ENCODE measurements around the gene SNRNP70. TPM values are rescaled to one million over a fixed set of nuclear protein-coding genes. Genes with fewer than 3 reads are reported as not detected.

The SNRNP70 gene
- total and polyA plus RNA-seq, 2 donors (not counting 3 experiments of a cell fraction or from before 2014, with no cell fraction given): 215 to 300 TPM

DNA sequence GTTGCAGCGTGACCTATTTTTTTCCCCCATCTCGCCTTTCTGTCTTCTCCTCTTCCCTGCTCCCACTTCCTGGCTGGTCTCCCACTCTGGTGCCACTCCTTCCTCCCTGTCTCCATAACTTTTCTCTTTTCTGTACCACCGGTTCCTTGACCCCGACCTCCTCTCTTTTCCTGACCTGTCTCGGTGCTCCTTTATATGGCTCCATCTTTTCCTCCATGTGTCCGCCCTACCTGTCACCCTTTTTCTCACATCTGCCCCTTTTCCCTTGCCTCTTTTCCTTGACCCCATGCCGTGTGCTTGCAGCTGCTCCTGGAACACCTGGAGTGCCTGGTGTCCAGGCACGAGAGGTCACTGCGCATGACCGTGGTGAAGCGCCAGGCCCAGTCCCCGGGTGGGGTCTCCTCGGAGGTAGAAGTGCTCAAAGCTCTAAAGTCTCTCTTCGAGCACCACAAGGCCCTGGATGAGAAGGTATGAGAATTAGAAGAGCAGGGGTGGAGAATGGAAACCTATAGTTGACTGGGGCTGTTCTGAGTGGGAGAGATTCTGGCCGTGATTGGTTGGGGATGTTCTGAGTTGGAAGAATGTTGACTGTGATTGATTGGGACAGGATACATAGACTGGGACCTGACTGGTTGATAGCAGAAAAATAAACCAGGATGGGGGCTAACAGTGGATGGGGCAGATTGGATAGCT is 43.4 kb downstream of the SNRNP70 start:
- ChIA-PET CTCF (interaction anchor here (1.0 to 2.0 kb wide), 10 partner anchors 11 to 80 kb away, joined by 3 to 15 read pairs (median 6); partner anchors contain the start of gene LIN7B), POLR2A (no interaction called here)
- Histone ChIP-seq H3K4me2 (ENCODE audit: insufficient read depth, low read length) (no peak overlapping the region), H3K4me1 (ENCODE audit: control insufficient read depth, extremely low read depth, insufficient read depth, low read length) (no peaks in the 10 kb centered on the region), H2AFZ (ENCODE audit: low read depth, low read length) (no peak overlapping the region), H3K27ac (ENCODE audit: insufficient read depth, low read depth, low read length) (no peak overlapping the region), H3K4me3 (replicated peaks in 1 of 3; ENCODE audit: insufficient read depth in 1 of 3, low read depth in 1 of 3, low read length in 3 of 3) (no peak overlapping the region), H3K9ac (replicated peaks; ENCODE audit: extremely low read depth, insufficient read depth, low read length) (no peak overlapping the region), H3K36me3 (ENCODE audit: control insufficient read depth in 2 of 2, extremely low read depth in 1 of 2, insufficient read depth in 2 of 2, low read length in 2 of 2) (no peaks in the 10 kb centered on the region), H3K9me1 (replicated peaks; ENCODE audit: control insufficient read depth, extremely low read depth, insufficient read depth, low read length) (no peaks in the 10 kb centered on the region), H3K27me3 (ENCODE audit: control insufficient read depth in 2 of 2, insufficient read depth in 2 of 2, low read length in 2 of 2) (peaks cover 0 to 6% of the 10 kb centered on the region in 2 experiments), H3K79me2 (ENCODE audit: control insufficient read depth, insufficient read depth, low read length) (no peaks in the 10 kb centered on the region), H4K20me1 (replicated peaks; ENCODE audit: control insufficient read depth, extremely low read depth, insufficient read depth, low read length) (no peaks in the 10 kb centered on the region), H3K9me3 (replicated peaks; ENCODE audit: control insufficient read depth, insufficient read depth, low read length) (no peaks in the 10 kb centered on the region)
- no peak for TF ChIP-seq POLR2AphosphoS5 (IDR thresholded peaks at IDR 0.05; ENCODE audit: insufficient read depth, low read depth, low read length)
- TF ChIP-seq JUN (IDR thresholded peaks at IDR 0.05; ENCODE audit: borderline replicate concordance, insufficient read depth, insufficient read length, low read depth): no peak
- TF ChIP-seq MYC (IDR thresholded peaks at IDR 0.05; ENCODE audit: low read depth, low read length): no peak
- TF ChIP-seq FOS (IDR thresholded peaks at IDR 0.05; ENCODE audit: borderline replicate concordance, insufficient read depth, low read length): no peak
- no peak for TF ChIP-seq POLR2A (IDR thresholded peaks at IDR 0.05; ENCODE audit: low read depth, low read length)
- TF ChIP-seq, protein P1, sequence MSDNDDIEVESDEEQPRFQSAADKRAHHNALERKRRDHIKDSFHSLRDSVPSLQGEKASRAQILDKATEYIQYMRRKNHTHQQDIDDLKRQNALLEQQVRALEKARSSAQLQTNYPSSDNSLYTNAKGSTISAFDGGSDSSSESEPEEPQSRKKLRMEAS (IDR thresholded peaks at IDR 0.05; ENCODE audit: insufficient read depth, insufficient read length): no peak
- TF ChIP-seq, protein P2, sequence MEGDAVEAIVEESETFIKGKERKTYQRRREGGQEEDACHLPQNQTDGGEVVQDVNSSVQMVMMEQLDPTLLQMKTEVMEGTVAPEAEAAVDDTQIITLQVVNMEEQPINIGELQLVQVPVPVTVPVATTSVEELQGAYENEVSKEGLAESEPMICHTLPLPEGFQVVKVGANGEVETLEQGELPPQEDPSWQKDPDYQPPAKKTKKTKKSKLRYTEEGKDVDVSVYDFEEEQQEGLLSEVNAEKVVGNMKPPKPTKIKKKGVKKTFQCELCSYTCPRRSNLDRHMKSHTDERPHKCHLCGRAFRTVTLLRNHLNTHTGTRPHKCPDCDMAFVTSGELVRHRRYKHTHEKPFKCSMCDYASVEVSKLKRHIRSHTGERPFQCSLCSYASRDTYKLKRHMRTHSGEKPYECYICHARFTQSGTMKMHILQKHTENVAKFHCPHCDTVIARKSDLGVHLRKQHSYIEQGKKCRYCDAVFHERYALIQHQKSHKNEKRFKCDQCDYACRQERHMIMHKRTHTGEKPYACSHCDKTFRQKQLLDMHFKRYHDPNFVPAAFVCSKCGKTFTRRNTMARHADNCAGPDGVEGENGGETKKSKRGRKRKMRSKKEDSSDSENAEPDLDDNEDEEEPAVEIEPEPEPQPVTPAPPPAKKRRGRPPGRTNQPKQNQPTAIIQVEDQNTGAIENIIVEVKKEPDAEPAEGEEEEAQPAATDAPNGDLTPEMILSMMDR (IDR thresholded peaks at IDR 0.05; ENCODE audit: extremely low read depth in 1 of 2, insufficient read depth in 1 of 2, low read depth in 1 of 2, low read length in 2 of 2): no peak
- TF ChIP-seq GATA2 (IDR thresholded peaks at IDR 0.05; ENCODE audit: insufficient read depth, insufficient read length, low read depth, low read length): no peak
- no peak for TF ChIP-seq EZH2 (IDR thresholded peaks at IDR 0.05; ENCODE audit: borderline replicate concordance, low read depth, low read length, severe bottlenecking)
- FAIRE-seq: no peak
- DNase-seq (ENCODE audit: low read depth, low spot score): no peak
- no TSS peak for BruUV-seq (replicated peaks)
- dilution Hi-C loops (cut with MboI; ENCODE audit: extremely low pct_ligation_motif_present, low sequenced_read_pairs): no loop called here
- intact Hi-C loops (cut with micrococcal nuclease): loop anchor here (2.0 to 5.0 kb wide), 2 partner anchors 14 to 41 kb away; partner anchors contain the start of gene SNRNP70
